Neural cell (in vitro differentiated cells): ENCODE measurements around the gene BABAM2. TPM values are rescaled to one million over a fixed set of nuclear protein-coding genes. Genes with fewer than 3 reads are reported as not detected.

ENCODE experiments used
- H2AFZ ChIP-seq: fragments of 200-600, 300-800 bp; sonication (generic), shearing (Covaris generic); 2 replicates; pipeline ENCODE4 v1.6.0; 2014; ENCODE audit warnings: low read depth, mild to moderate bottlenecking, antibody characterized with exemption, low read length, moderate library complexity
- H3F3A ChIP-seq: fragments of 200-600 bp; shearing (Covaris generic); 2 replicates; pipeline ENCODE4 v1.6.1; 2016; ENCODE audit warnings: mild to moderate bottlenecking, moderate library complexity, mixed read lengths, antibody characterized with exemption, low read length; ENCODE audit not compliant: insufficient read depth, poor library complexity, severe bottlenecking
- H3K27ac ChIP-seq: fragments of 200-600, 300-800 bp; sonication (generic), shearing (Covaris generic); 2 replicates; pipeline ENCODE4 v1.5.1; 2014; ENCODE audit warnings: mild to moderate bottlenecking, low read length, moderate library complexity
- H3K27me3 ChIP-seq: fragments of 300-800, 200-600 bp; sonication (generic), shearing (Covaris generic); 2 replicates; pipeline ENCODE4 v1.6.0; 2014; ENCODE audit warnings: mild to moderate bottlenecking, low read depth, low read length, moderate library complexity; ENCODE audit not compliant: insufficient read depth
- H3K36me3 ChIP-seq: fragments of 300-800, 200-600 bp; sonication (generic), shearing (Covaris generic); 2 replicates; pipeline ENCODE4 v1.5.1; 2014; ENCODE audit warnings: mild to moderate bottlenecking, antibody characterized with exemption, low read length, moderate library complexity; ENCODE audit not compliant: insufficient read depth
- H3K4me2 ChIP-seq: fragments of 300-800, 200-600 bp; sonication (generic), shearing (Covaris generic); 2 replicates; pipeline ENCODE4 v1.6.0; 2014; ENCODE audit warnings: mild to moderate bottlenecking, low read length
- H3K4me3 ChIP-seq: fragments of 300-800, 200-600 bp; sonication (generic), shearing (Covaris generic); 2 replicates; pipeline ENCODE4 v1.5.1; 2014; ENCODE audit warnings: mild to moderate bottlenecking, low read length, moderate library complexity
- H3K79me2 ChIP-seq: fragments of 200-600 bp; shearing (Covaris generic); replicated peaks from 2 replicates; pipeline ENCODE4 v1.6.0; 2014; ENCODE audit warnings: mild to moderate bottlenecking, low read length, moderate library complexity; ENCODE audit not compliant: insufficient read depth
- H3K9ac ChIP-seq: fragments of 300-800, 200-600 bp; sonication (generic), shearing (Covaris generic); 2 replicates; pipeline ENCODE4 v1.6.1; 2016; ENCODE audit warnings: mild to moderate bottlenecking, low read length, mixed read lengths
- H3K9me2 ChIP-seq: fragments of 200-600 bp; shearing (Covaris generic); 2 replicates; pipeline ENCODE4 v1.6.1; 2016; ENCODE audit warnings: mild to moderate bottlenecking, low read length, mixed read lengths; ENCODE audit not compliant: insufficient read depth
- H3K9me3 ChIP-seq: fragments of 200-600, 300-800 bp; sonication (generic), shearing (Covaris generic); 2 replicates; pipeline ENCODE4 v1.6.1; 2016; ENCODE audit warnings: mild to moderate bottlenecking, mixed run types, low read length, moderate library complexity, mixed read lengths
- H4K20me1 ChIP-seq: fragments of 200-600 bp; shearing (Covaris generic); 2 replicates; pipeline ENCODE4 v1.6.1; 2016; ENCODE audit warnings: mild to moderate bottlenecking, mixed run types; ENCODE audit not compliant: insufficient read depth
- CTCF ChIP-seq: fragments of 450-650 bp; IDR thresholded peaks from 2 replicates; pipeline ENCODE4 v1.5.1; 2014; ENCODE audit warnings: antibody characterized with exemption, mild to moderate bottlenecking, moderate library complexity; ENCODE audit not compliant: poor library complexity, severe bottlenecking
- EP300 ChIP-seq: fragments of 450-650 bp; conservative IDR thresholded peaks from 2 replicates; pipeline ENCODE4 v1.6.1; 2014; ENCODE audit warnings: antibody characterized with exemption, mild to moderate bottlenecking, moderate library complexity; ENCODE audit not compliant: poor library complexity, severe bottlenecking
- EZH2 ChIP-seq: fragments of 200-600, 300-800 bp; shearing (Covaris generic), sonication (generic); IDR thresholded peaks from 2 replicates; pipeline ENCODE4 v1.6.1; 2014; ENCODE audit warnings: antibody characterized with exemption, low read length, borderline replicate concordance, mild to moderate bottlenecking; ENCODE audit not compliant: insufficient read depth, poor library complexity, severe bottlenecking
- MXI1 ChIP-seq: fragments of 450-650 bp; conservative IDR thresholded peaks from 2 replicates; pipeline ENCODE4 v1.6.1; 2014; ENCODE audit warnings: antibody characterized with exemption, mild to moderate bottlenecking; ENCODE audit not compliant: poor library complexity, severe bottlenecking
- POLR2AphosphoS5 ChIP-seq: IDR thresholded peaks from 2 replicates; pipeline ENCODE4 v1.6.1; 2012
- RAD21 ChIP-seq: fragments of 450-650 bp; conservative IDR thresholded peaks from 2 replicates; pipeline ENCODE4 v1.6.1; 2014; ENCODE audit warnings: antibody characterized with exemption, mild to moderate bottlenecking, moderate library complexity
- REST ChIP-seq: IDR thresholded peaks from 2 replicates; pipeline ENCODE4 v1.6.1; 2012; ENCODE audit warnings: borderline replicate concordance
- SMC3 ChIP-seq: fragments of 450-650 bp; conservative IDR thresholded peaks from 2 replicates; pipeline ENCODE4 v1.6.1; 2014; ENCODE audit warnings: antibody characterized with exemption, mild to moderate bottlenecking, moderate library complexity; ENCODE audit not compliant: poor library complexity
- TAF1 ChIP-seq: IDR thresholded peaks from 2 replicates; pipeline ENCODE4 v1.6.1; 2012; ENCODE audit warnings: low read depth
- polyA plus RNA-seq: library from polyadenylated mRNA; depleted of rRNA; stranded (reverse); fragments of >200 nt; gene quantifications from 2 replicates; pipeline ENCODE4 v1.2.3, GENCODE V29; 2014

The BABAM2 gene
- polyA plus RNA-seq, 1 donor from 2014 or later = 15.3 TPM

GRCh38 chr2:28082131-28082530 lies 191.6 kb downstream of the BABAM2 start:
- no peak overlapping the region for H3K4me2 ChIP-seq
- H3K9me2 ChIP-seq = no peaks in the 10 kb centered on the region
- H3K27me3 ChIP-seq = no peaks in the 10 kb centered on the region
- no peak overlapping the region for H3K9ac ChIP-seq
- no peak overlapping the region for H3K4me3 ChIP-seq
- no peaks in the 10 kb centered on the region for H3K9me3 ChIP-seq
- TF ChIP-seq REST (no peak), EZH2 (no peak), TAF1 (no peak), MXI1 (no peak), SMC3 (no peak), CTCF (no peak), EP300 (no peak), RAD21 (no peak), POLR2AphosphoS5 (no peak)
- H2AFZ ChIP-seq = no peak overlapping the region
- H3K36me3 ChIP-seq = no peaks in the 10 kb centered on the region
- H3K27ac ChIP-seq = no peak overlapping the region
- no peaks in the 10 kb centered on the region for H4K20me1 ChIP-seq
- H3F3A ChIP-seq = no peaks in the 10 kb centered on the region
- H3K79me2 ChIP-seq = no peaks in the 10 kb centered on the region

- Histone ChIP-seq H2AFZ (no peak overlapping the region), H4K20me1 (no peaks in the 10 kb centered on the region), H3K9me2 (no peaks in the 10 kb centered on the region), H3K27me3 (no peaks in the 10 kb centered on the region), H3K36me3 (no peaks in the 10 kb centered on the region), H3K4me3 (no peak overlapping the region), H3K79me2 (no peaks in the 10 kb centered on the region), H3K9ac (no peak overlapping the region), H3F3A (no peaks in the 10 kb centered on the region), H3K9me3 (no peaks in the 10 kb centered on the region), H3K4me2 (no peak overlapping the region), H3K27ac (no peak overlapping the region)
- TF ChIP-seq MXI1 (no peak), EP300 (no peak), POLR2AphosphoS5 (no peak), REST (no peak), SMC3 (no peak), CTCF (no peak), EZH2 (no peak), RAD21 (no peak), TAF1 (no peak)
Measured at GRCh38 chr2:28083476-28083875, 192.9 kb downstream of the BABAM2 start.
